Body of pancreas (tissue), 4 donors: ENCODE data around the gene ADCY1.

ENCODE experiments used
- CTCF ChIP-seq, 7 experiments: fragments of 450-650 bp in 4 of 7; fragments of 200-600 bp in 3 of 7; sonication (generic) in 3 of 7; IDR thresholded peaks; one replicate each; pipeline ENCODE4 v1.5.1; 2016 to 2019; ENCODE audit warnings: antibody characterized with exemption in 7 of 7
- POLR2A ChIP-seq, 3 donors: fragments of 450-650 bp; IDR thresholded peaks; one replicate each; pipeline ENCODE4 v1.6.1; 2016; ENCODE audit warnings: antibody characterized with exemption in 3 of 3, mild to moderate bottlenecking in 2 of 3

DNA sequence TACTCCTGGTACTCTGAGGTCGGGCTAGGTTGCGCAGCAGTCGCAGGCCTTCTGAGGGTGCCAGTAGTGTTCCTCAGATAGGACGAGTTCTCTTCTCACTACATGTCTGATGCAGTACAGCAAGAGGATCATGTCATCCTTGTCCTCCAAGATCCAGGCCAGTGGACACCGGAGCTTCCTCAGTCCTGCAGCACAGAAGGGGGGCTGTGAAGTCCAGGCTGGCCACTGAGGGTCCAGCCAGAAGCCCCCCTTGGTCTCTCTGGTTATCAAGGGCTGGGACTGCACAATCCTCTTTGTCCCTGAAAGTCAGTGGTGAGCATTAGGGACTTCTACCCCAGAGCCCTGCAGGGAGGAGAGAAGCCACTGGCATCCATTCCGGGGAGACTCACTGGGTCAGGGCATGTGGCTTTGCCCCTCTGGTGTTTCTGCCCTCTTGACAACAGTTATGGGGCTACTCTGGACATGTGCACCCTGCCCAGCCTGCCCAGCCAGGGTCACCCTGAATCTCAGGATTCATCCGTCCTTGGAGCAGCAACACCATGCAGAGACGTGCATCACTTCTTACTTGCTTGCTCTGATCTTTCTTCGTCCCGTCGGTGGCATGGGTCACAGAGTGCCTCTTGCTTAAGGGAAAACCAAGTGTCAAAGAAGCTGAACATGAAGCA, 125.7 kb downstream of the ADCY1 start:
- no peak for TF ChIP-seq CTCF (IDR thresholded peaks at IDR 0.05)
- no peak for TF ChIP-seq POLR2A (IDR thresholded peaks at IDR 0.05)
